Neural crest cell (in vitro differentiated cells): ENCODE data around the gene IQGAP1. TPM values are rescaled to one million over a fixed set of nuclear protein-coding genes. Genes with fewer than 3 reads are reported as not detected.
"Not testable (repeated sequence)": the region's sequence is repeated elsewhere in the genome, so short reads cannot be mapped to it uniquely, and the experiment has no call there.

Experiments
- DNase-seq: peaks from one replicate; pipeline ENCODE4 v3.0.0; 2021; ENCODE audit warnings: low read depth, mixed read lengths, low spot score
- H3K27ac Mint-ChIP-seq: one replicate; pipeline ENCODE4 v1.8.0; 2021; ENCODE audit warnings: mild to moderate bottlenecking, mixed read lengths; ENCODE audit not compliant: unreplicated experiment
- H3K27me3 Mint-ChIP-seq: 2 replicates; pipeline ENCODE4 v1.8.0; 2021; ENCODE audit warnings: low read depth, mild to moderate bottlenecking, mixed read lengths
- H3K36me3 Mint-ChIP-seq: 2 replicates; pipeline ENCODE4 v1.8.0; 2021; ENCODE audit warnings: low read depth, mild to moderate bottlenecking, mixed read lengths
- H3K4me1 Mint-ChIP-seq: 2 replicates; pipeline ENCODE4 v1.8.0; 2021; ENCODE audit warnings: mixed read lengths
- H3K4me3 Mint-ChIP-seq: one replicate; pipeline ENCODE4 v1.8.0; 2021; ENCODE audit warnings: mild to moderate bottlenecking, mixed read lengths
- H3K9me3 Mint-ChIP-seq: 2 replicates; pipeline ENCODE4 v1.8.0; 2021; ENCODE audit warnings: mixed read lengths
- CTCF ChIP-seq: fragments of 200-600 bp; sonication (generic); conservative IDR thresholded peaks from 2 replicates; pipeline ENCODE4 v1.5.0; 2021; ENCODE audit warnings: antibody characterized with exemption, mild to moderate bottlenecking
- total RNA-seq: library from RNA; stranded (reverse); gene quantifications from 2 replicates; pipeline ENCODE4 v1.2.1, GENCODE V29; 2021

Gene IQGAP1
- total RNA-seq, 1 donor from 2014 or later = 46.1 TPM

- TF ChIP-seq CTCF = no peak
- DNase-seq = no peak
- Mint-ChIP-seq H3K4me1 (peaks cover 35% of the 10 kb centered on the region), H3K27ac (no peak overlapping the region), H3K27me3 (no peaks in the 10 kb centered on the region), H3K4me3 (no peak overlapping the region), H3K9me3 (no peaks in the 10 kb centered on the region), H3K36me3 (no peaks in the 10 kb centered on the region)
Observed at GRCh38 chr15:90402767-90403166, 14.7 kb downstream of the IQGAP1 start.

- DNase-seq = no peak
- peaks cover 37% of the 10 kb centered on the region for H3K4me1 Mint-ChIP-seq
- no peak overlapping the region for H3K27ac Mint-ChIP-seq
- no peaks in the 10 kb centered on the region for H3K27me3 Mint-ChIP-seq
- peaks cover 2% of the 10 kb centered on the region for H3K9me3 Mint-ChIP-seq
- H3K4me3 Mint-ChIP-seq = no peak overlapping the region
- TF ChIP-seq CTCF = no peak
- H3K36me3 Mint-ChIP-seq = peaks cover 6% of the 10 kb centered on the region
Observed at GRCh38 chr15:90405055-90405607, 17.1 kb downstream of the IQGAP1 start.

GRCh38 chr15:90407336-90407735 is 19.3 kb downstream of the IQGAP1 start:
- peaks cover 6% of the 10 kb centered on the region for H3K36me3 Mint-ChIP-seq

GRCh38 chr15:90407871-90408317 is 19.9 kb downstream of the IQGAP1 start:
- H3K36me3 Mint-ChIP-seq = peaks cover 6% of the 10 kb centered on the region

More at GRCh38 chr15:90407336-90407735, 19.3 kb downstream of the IQGAP1 start:
- H3K4me3 Mint-ChIP-seq = no peak overlapping the region
- TF ChIP-seq CTCF = no peak
- peaks cover 2% of the 10 kb centered on the region for H3K9me3 Mint-ChIP-seq
- no peaks in the 10 kb centered on the region for H3K27me3 Mint-ChIP-seq
- no peak overlapping the region for H3K27ac Mint-ChIP-seq
- H3K4me1 Mint-ChIP-seq = peaks cover 15% of the 10 kb centered on the region
- DNase-seq = no peak

GRCh38 chr15:90408657-90409056 is 20.6 kb downstream of the IQGAP1 start:
- H3K36me3 Mint-ChIP-seq = peaks cover 6% of the 10 kb centered on the region
- H3K4me3 Mint-ChIP-seq = no peak overlapping the region
- H3K27ac Mint-ChIP-seq = no peak overlapping the region
- no peak for DNase-seq
- H3K4me1 Mint-ChIP-seq = peaks cover 20% of the 10 kb centered on the region
- no peak for TF ChIP-seq CTCF
- peaks cover 2% of the 10 kb centered on the region for H3K9me3 Mint-ChIP-seq
- H3K27me3 Mint-ChIP-seq = no peaks in the 10 kb centered on the region

More at GRCh38 chr15:90407871-90408317, 19.9 kb downstream of the IQGAP1 start:
- H3K27me3 Mint-ChIP-seq = no peaks in the 10 kb centered on the region
- H3K27ac Mint-ChIP-seq = no peak overlapping the region
- peaks cover 13% of the 10 kb centered on the region for H3K4me1 Mint-ChIP-seq
- TF ChIP-seq CTCF = no peak
- DNase-seq = no peak
- peaks cover 2% of the 10 kb centered on the region for H3K9me3 Mint-ChIP-seq
- H3K4me3 Mint-ChIP-seq = no peak overlapping the region

- H3K9me3 Mint-ChIP-seq, H3K4me3 Mint-ChIP-seq, H3K36me3 Mint-ChIP-seq, DNase-seq, H3K27ac Mint-ChIP-seq, H3K27me3 Mint-ChIP-seq: not testable (repeated sequence)
- H3K4me1 Mint-ChIP-seq = peaks cover 27% of the 10 kb centered on the region
Observed at GRCh38 chr15:90409587-90409986, 21.5 kb downstream of the IQGAP1 start.

GRCh38 chr15:90410316-90410715 is 22.3 kb downstream of the IQGAP1 start:
- H3K4me1 Mint-ChIP-seq = peaks cover 25% of the 10 kb centered on the region
- not testable (repeated sequence) for H3K9me3 Mint-ChIP-seq, H3K4me3 Mint-ChIP-seq, DNase-seq, H3K27ac Mint-ChIP-seq, H3K27me3 Mint-ChIP-seq, H3K36me3 Mint-ChIP-seq
